ENCODE data around the gene RALGDS.
"Not testable (repeated sequence)": the region's sequence is repeated elsewhere in the genome, so short reads cannot be mapped to it uniquely, and the experiment has no call there.

GRCh38 chr9:133081957-133082644, 38.9 kb downstream of the RALGDS start:
- not testable (repeated sequence) for TF ChIP-seq POLR2A (IDR thresholded peaks at IDR 0.05; ENCODE audit: extremely low read depth, insufficient read length); MYC (IDR thresholded peaks at IDR 0.05; ENCODE audit: low read depth, low read length); CTCF (IDR thresholded peaks at IDR 0.05; ENCODE audit: low read depth, low read length); MAX (IDR thresholded peaks at IDR 0.05; ENCODE audit: low read depth, low read length)

Data from NB4 (cell line).